WERI-Rb-1 (cell line): Measurements from ENCODE around the gene LIN7B.

ENCODE experiments used
- DNase-seq: peaks from one replicate; pipeline ENCODE4 v3.0.0-alpha.2; 2020
- H3K27ac ChIP-seq: fragments of 250-450 bp; sonication (Bioruptor Pico); 2 replicates; pipeline ENCODE4 v1.5.1; 2020; ENCODE audit warnings: mild to moderate bottlenecking, moderate library complexity
- H3K27me3 ChIP-seq: fragments of 250-450 bp; sonication (Bioruptor Pico); 2 replicates; pipeline ENCODE4 v1.5.1; 2021; ENCODE audit warnings: mild to moderate bottlenecking, low read depth, moderate library complexity; ENCODE audit not compliant: insufficient read depth, severe bottlenecking
- H3K36me3 ChIP-seq: fragments of 250-450 bp; sonication (Bioruptor Pico); 2 replicates; pipeline ENCODE4 v1.5.1; 2020; ENCODE audit warnings: mild to moderate bottlenecking, moderate library complexity
- H3K4me3 ChIP-seq: 2 replicates; pipeline ENCODE4 v1.5.1; 2011; ENCODE audit warnings: low read depth, mild to moderate bottlenecking, control low read depth, low read length
- H3K9me3 ChIP-seq: fragments of 250-450 bp; sonication (Bioruptor Pico); 2 replicates; pipeline ENCODE4 v1.5.1; 2021; ENCODE audit warnings: mild to moderate bottlenecking, moderate library complexity; ENCODE audit not compliant: severe bottlenecking
- TF ChIP-seq, protein P1 (sequence below): IDR thresholded peaks from 2 replicates; pipeline ENCODE4 v1.5.1; 2011; ENCODE audit warnings: low read depth, mild to moderate bottlenecking, control low read depth, inconsistent platforms, low read length

Gene LIN7B

GRCh38 chr19:49160450-49161189 is 46.5 kb downstream of the LIN7B start:
- Histone ChIP-seq H3K27ac (no peak overlapping the region), H3K27me3 (no peaks in the 10 kb centered on the region), H3K4me3 (no peak overlapping the region), H3K9me3 (no peaks in the 10 kb centered on the region), H3K36me3 (no peaks in the 10 kb centered on the region; the same call in 1 of the 2 replicates)
- TF ChIP-seq, protein P1, sequence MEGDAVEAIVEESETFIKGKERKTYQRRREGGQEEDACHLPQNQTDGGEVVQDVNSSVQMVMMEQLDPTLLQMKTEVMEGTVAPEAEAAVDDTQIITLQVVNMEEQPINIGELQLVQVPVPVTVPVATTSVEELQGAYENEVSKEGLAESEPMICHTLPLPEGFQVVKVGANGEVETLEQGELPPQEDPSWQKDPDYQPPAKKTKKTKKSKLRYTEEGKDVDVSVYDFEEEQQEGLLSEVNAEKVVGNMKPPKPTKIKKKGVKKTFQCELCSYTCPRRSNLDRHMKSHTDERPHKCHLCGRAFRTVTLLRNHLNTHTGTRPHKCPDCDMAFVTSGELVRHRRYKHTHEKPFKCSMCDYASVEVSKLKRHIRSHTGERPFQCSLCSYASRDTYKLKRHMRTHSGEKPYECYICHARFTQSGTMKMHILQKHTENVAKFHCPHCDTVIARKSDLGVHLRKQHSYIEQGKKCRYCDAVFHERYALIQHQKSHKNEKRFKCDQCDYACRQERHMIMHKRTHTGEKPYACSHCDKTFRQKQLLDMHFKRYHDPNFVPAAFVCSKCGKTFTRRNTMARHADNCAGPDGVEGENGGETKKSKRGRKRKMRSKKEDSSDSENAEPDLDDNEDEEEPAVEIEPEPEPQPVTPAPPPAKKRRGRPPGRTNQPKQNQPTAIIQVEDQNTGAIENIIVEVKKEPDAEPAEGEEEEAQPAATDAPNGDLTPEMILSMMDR = no peak
- DNase-seq = no peak

DNA sequence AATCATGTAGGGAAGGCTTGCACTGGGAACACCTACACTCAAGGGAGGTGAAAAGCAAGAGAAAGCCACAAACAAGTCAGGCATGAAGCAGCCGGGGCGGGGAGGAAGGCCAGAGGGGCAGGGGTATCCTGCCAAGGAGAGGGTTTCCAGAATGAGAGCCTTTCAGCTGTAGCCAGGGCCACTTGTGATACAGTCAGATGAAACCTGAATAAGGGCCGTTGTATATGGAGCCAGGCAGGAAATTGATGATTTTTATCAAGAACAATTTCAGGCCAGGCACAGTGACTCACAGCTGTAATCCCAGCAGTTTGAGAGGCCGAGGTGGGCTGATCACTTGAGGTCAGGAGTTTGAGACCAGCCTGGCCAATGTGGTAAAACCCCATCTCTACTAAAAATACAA is 47.8 kb downstream of the LIN7B start:
- H3K27me3 ChIP-seq = no peaks in the 10 kb centered on the region
- H3K27ac ChIP-seq = no peak overlapping the region
- H3K9me3 ChIP-seq = no peaks in the 10 kb centered on the region
- H3K4me3 ChIP-seq = no peak overlapping the region
- no peaks in the 10 kb centered on the region; the same call in 1 of the 2 replicates for H3K36me3 ChIP-seq
- no peak for DNase-seq
- TF ChIP-seq, protein P1 = no peak

GRCh38 chr19:49165111-49165750 is 51.1 kb downstream of the LIN7B start:
- Histone ChIP-seq H3K4me3 (no peak overlapping the region), H3K27ac (no peak overlapping the region)
- TF ChIP-seq, protein P1 = no peak

GRCh38 chr19:49165865-49166301 is 51.7 kb downstream of the LIN7B start:
- peaks cover 5% of the 10 kb centered on the region for H3K36me3 ChIP-seq
- no peak overlapping the region for H3K4me3 ChIP-seq
- H3K27ac ChIP-seq = no peak overlapping the region
- no peak for DNase-seq
- H3K9me3 ChIP-seq = no peaks in the 10 kb centered on the region
- TF ChIP-seq, protein P1 = no peak
- H3K27me3 ChIP-seq = no peaks in the 10 kb centered on the region

More at GRCh38 chr19:49165111-49165750, 51.1 kb downstream of the LIN7B start:
- Histone ChIP-seq H3K9me3 (no peaks in the 10 kb centered on the region), H3K36me3 (no peaks in the 10 kb centered on the region), H3K27me3 (no peaks in the 10 kb centered on the region)
- DNase-seq = no peak

- TF ChIP-seq, protein P1 = no peak
- Histone ChIP-seq H3K36me3 (peaks cover 10% of the 10 kb centered on the region), H3K9me3 (no peaks in the 10 kb centered on the region), H3K4me3 (no peak overlapping the region), H3K27me3 (no peaks in the 10 kb centered on the region), H3K27ac (no peak overlapping the region)
- DNase-seq = no peak
Measured at GRCh38 chr19:49167857-49168409, 53.8 kb downstream of the LIN7B start.
